Smooth muscle cell (in vitro differentiated cells): ENCODE measurements around the gene NDFIP2. TPM values are rescaled to one million over a fixed set of nuclear protein-coding genes. Genes with fewer than 3 reads are reported as not detected.

Experiments
- DNase-seq: peaks from one replicate; lab custom pipeline; 2025; ENCODE audit not compliant: unreplicated experiment; lab: John Stamatoyannopoulos, UW
- H2AFZ ChIP-seq: fragments of 200-600 bp; sonication (generic); 2 replicates; pipeline ENCODE4 v1.6.0; 2016; ENCODE audit warnings: antibody characterized with exemption, low read depth, mild to moderate bottlenecking
- H3F3A ChIP-seq: fragments of 200-600 bp; sonication (generic); 2 replicates; pipeline ENCODE4 v1.6.0; 2017; ENCODE audit warnings: antibody characterized with exemption, low read depth
- H3K27ac ChIP-seq: fragments of 200-600 bp; sonication (generic); 2 replicates; pipeline ENCODE4 v1.5.1; 2016; ENCODE audit warnings: low read depth, mild to moderate bottlenecking
- H3K27me3 ChIP-seq: fragments of 200-600 bp; sonication (generic); 2 replicates; pipeline ENCODE4 v1.6.1; 2016; ENCODE audit warnings: low read depth, mild to moderate bottlenecking
- H3K36me3 ChIP-seq: fragments of 200-600 bp; sonication (generic); 2 replicates; pipeline ENCODE4 v1.5.1; 2016; ENCODE audit warnings: low read depth
- H3K4me1 ChIP-seq: fragments of 200-600 bp; sonication (generic); 2 replicates; pipeline ENCODE4 v1.5.1; 2016; ENCODE audit warnings: low read depth
- H3K4me2 ChIP-seq: fragments of 200-600 bp; sonication (generic); 2 replicates; pipeline ENCODE4 v1.6.0; 2016; ENCODE audit warnings: mild to moderate bottlenecking
- H3K4me3 ChIP-seq: fragments of 200-600 bp; sonication (generic); 2 replicates; pipeline ENCODE4 v1.5.1; 2016; ENCODE audit warnings: mild to moderate bottlenecking
- H3K79me2 ChIP-seq: fragments of 200-600 bp; sonication (generic); 2 replicates; pipeline ENCODE4 v1.6.0; 2016; ENCODE audit warnings: low read depth, mild to moderate bottlenecking
- H3K9ac ChIP-seq: fragments of 200-600 bp; sonication (generic); 2 replicates; pipeline ENCODE4 v1.6.0; 2016; ENCODE audit warnings: low read depth
- H3K9me3 ChIP-seq: fragments of 200-600 bp; sonication (generic); replicated peaks from 2 replicates; pipeline ENCODE4 v1.5.1; 2016; ENCODE audit warnings: low read depth
- H4K20me1 ChIP-seq: fragments of 200-600 bp; sonication (generic); 2 replicates; pipeline ENCODE4 v1.6.0; 2016; ENCODE audit warnings: low read depth
- WGBS: methylation state at CpG from one replicate; pipeline ENCODE4 v1.1.7; 2016; ENCODE audit warnings: low lambda C conversion rate; 5-methylcytosine and 5-hydroxymethylcytosine counted together
- polyA plus RNA-seq: library from polyadenylated mRNA; unstranded; fragments of >200 nt; fragmentation: Nextera tagmentation; extraction: Ambion mirVana; gene quantifications from 2 replicates; pipeline ENCODE4 v1.2.1, GENCODE V29; 2016
- total RNA-seq: library from RNA; depleted of rRNA; stranded (reverse); fragments of >200 nt; gene quantifications from 2 replicates; pipeline ENCODE4 v1.2.3, GENCODE V29; 2014
- TF ChIP-seq, protein P1 (sequence below): fragments of 200-600 bp; sonication (generic); IDR thresholded peaks from 2 replicates; pipeline ENCODE4 v1.5.1; 2017; ENCODE audit warnings: borderline replicate concordance, mild to moderate bottlenecking, antibody characterized with exemption; ENCODE audit not compliant: insufficient read depth, poor library complexity, severe bottlenecking

NDFIP2 gene
- total and polyA plus RNA-seq, 2 experiments from 2014 or later: 34.0 to 75.6 TPM

DNA sequence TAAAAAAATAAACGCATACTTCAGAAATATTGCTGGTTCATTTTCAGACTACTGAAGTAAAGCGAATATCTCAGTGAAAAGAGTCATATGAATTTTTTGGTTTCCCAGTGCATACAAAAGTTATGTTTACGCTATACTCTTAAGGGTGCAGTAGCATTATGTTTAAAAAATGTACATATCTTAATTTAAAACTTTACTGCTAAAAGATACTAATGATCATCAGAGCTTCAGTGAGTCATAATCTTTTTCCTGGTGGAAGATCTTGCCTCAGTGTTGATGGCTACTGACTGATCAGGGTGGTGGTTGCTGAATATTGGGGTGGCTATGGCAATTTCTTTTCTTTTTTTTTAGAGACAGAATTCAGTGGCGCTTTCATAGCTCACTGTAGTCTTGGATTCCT is 48.9 kb downstream of the NDFIP2 start:
- H3K4me3 ChIP-seq: no peak overlapping the region
- H3K79me2 ChIP-seq: peaks cover 28% of the 10 kb centered on the region
- H3K4me2 ChIP-seq: peak overlapping the region; percentile 7

DNA sequence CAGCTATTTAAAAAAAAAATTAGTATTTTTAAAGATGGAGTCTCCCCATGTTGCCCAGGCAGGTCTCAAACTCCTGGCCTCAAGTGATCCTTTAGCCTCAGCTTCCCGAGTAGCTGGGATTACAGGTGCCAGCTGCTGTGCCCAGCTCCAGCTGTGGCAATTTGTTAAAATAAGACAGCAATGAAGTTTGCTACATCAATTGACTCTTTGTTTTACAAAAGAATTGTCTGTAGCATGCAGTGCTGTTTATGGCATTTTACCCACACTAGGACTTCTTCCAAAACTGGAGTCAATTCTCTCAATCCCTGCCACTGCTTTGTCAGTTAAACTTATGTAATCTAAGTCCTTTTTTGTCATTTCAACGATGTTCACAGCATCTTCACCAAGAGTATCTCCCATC is 49.3 kb downstream of the NDFIP2 start:
- no peaks in the 10 kb centered on the region for H3K27me3 ChIP-seq
- H3K79me2 ChIP-seq: peaks cover 29% of the 10 kb centered on the region
- H3K9ac ChIP-seq: no peak overlapping the region
- H4K20me1 ChIP-seq: peaks cover 97% of the 10 kb centered on the region
- peaks cover 3% of the 10 kb centered on the region for H3F3A ChIP-seq
- TF ChIP-seq, protein P1, sequence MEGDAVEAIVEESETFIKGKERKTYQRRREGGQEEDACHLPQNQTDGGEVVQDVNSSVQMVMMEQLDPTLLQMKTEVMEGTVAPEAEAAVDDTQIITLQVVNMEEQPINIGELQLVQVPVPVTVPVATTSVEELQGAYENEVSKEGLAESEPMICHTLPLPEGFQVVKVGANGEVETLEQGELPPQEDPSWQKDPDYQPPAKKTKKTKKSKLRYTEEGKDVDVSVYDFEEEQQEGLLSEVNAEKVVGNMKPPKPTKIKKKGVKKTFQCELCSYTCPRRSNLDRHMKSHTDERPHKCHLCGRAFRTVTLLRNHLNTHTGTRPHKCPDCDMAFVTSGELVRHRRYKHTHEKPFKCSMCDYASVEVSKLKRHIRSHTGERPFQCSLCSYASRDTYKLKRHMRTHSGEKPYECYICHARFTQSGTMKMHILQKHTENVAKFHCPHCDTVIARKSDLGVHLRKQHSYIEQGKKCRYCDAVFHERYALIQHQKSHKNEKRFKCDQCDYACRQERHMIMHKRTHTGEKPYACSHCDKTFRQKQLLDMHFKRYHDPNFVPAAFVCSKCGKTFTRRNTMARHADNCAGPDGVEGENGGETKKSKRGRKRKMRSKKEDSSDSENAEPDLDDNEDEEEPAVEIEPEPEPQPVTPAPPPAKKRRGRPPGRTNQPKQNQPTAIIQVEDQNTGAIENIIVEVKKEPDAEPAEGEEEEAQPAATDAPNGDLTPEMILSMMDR: no peak
- no peak overlapping the region for H3K4me3 ChIP-seq
- H3K27ac ChIP-seq: no peak overlapping the region
- no peak for DNase-seq
- no peaks in the 10 kb centered on the region for H3K36me3 ChIP-seq
- 95% methylated on average over 2 of the region's 2 CpGs for WGBS
- H3K4me2 ChIP-seq: no peak overlapping the region
- no peak overlapping the region for H2AFZ ChIP-seq
- H3K4me1 ChIP-seq: peaks cover 19% of the 10 kb centered on the region
- H3K9me3 ChIP-seq: no peaks in the 10 kb centered on the region

More for the DNA sequence above, 48.9 kb downstream of the NDFIP2 start:
- peaks cover 2% of the 10 kb centered on the region for H3K36me3 ChIP-seq
- no peaks in the 10 kb centered on the region for H3K27me3 ChIP-seq
- H4K20me1 ChIP-seq: peaks cover 97% of the 10 kb centered on the region
- H3K9ac ChIP-seq: no peak overlapping the region
- H3K27ac ChIP-seq: no peak overlapping the region
- DNase-seq: no peak
- WGBS: 95% methylated on average over 4 of the region's 4 CpGs
- TF ChIP-seq, protein P1: no peak
- H3K4me1 ChIP-seq: peaks cover 19% of the 10 kb centered on the region
- no peaks in the 10 kb centered on the region for H3K9me3 ChIP-seq
- H2AFZ ChIP-seq: no peak overlapping the region
- peaks cover 3% of the 10 kb centered on the region for H3F3A ChIP-seq

DNA sequence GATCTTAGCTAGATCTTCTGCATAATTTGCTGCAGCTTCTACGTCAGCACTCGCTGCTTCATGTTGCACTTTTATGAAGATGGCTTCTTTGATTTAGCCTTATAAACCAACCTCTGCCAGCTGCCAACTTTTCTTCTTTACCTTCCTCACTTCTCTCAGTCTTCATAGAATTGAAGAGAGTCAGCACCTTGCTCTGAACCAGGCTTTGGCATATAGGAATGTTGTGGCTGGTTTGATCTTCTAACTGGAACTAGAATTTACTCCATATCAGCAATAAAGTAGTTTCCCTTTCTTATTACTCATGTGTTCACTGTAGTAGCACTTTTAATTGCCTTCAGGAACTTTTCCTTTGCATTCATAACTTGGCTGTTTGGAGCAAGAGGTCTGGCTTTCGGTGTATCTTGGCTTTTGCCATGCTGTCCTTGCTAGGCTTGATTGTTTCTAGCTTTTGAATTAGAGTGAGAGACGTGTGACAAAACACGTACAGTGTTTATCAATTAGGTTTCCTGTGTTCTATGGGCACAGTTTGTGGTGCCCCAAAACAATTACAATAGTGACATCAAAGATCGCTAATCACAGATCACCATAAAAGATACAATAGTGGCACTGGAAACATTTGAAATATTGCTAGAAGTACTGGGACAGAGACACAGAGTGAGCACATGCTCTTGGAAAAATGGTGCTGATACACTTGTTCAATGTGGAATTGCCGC is 50.7 kb downstream of the NDFIP2 start:
- TF ChIP-seq, protein P1: no peak
- Histone ChIP-seq H3K27ac (no peak overlapping the region), H3F3A (peaks cover 3% of the 10 kb centered on the region), H3K4me2 (no peak overlapping the region), H3K27me3 (no peaks in the 10 kb centered on the region), H3K79me2 (peaks cover 31% of the 10 kb centered on the region), H2AFZ (no peak overlapping the region), H3K4me1 (peaks cover 28% of the 10 kb centered on the region), H3K36me3 (no peaks in the 10 kb centered on the region), H3K9ac (no peak overlapping the region), H3K9me3 (no peaks in the 10 kb centered on the region), H3K4me3 (no peak overlapping the region), H4K20me1 (peaks cover 94% of the 10 kb centered on the region)
- DNase-seq: no peak
- 96% methylated on average over 7 of the region's 7 CpGs for WGBS

DNA sequence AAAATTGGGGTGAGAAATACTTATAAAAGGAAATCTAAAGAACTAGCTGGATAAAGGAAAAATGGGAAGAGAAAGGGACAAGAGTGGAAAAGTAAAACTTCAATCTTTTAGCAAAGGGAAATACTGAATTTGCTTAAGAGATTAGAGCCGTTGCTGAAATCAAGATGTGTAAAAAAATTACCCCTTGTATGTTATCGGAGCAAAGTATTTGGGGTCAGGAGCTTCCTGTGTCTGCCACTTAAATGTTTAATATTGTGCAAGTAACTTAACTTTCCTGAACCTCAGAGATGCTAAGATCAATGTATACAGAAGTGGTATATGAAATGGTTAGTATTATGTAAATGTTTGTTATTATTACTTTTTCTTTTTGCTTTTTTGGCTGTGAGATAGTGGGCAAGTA is 51.6 kb downstream of the NDFIP2 start:
- H4K20me1 ChIP-seq: peaks cover 87% of the 10 kb centered on the region
- no peaks in the 10 kb centered on the region for H3K36me3 ChIP-seq
- H3K27me3 ChIP-seq: no peaks in the 10 kb centered on the region
- TF ChIP-seq, protein P1: no peak
- H3K9ac ChIP-seq: no peak overlapping the region
- peaks cover 28% of the 10 kb centered on the region for H3K79me2 ChIP-seq
- peaks cover 3% of the 10 kb centered on the region for H3F3A ChIP-seq
- no peak overlapping the region for H2AFZ ChIP-seq
- no peak overlapping the region for H3K4me2 ChIP-seq
- no peak for DNase-seq
- H3K4me3 ChIP-seq: no peak overlapping the region
- peaks cover 28% of the 10 kb centered on the region for H3K4me1 ChIP-seq
- H3K9me3 ChIP-seq: no peaks in the 10 kb centered on the region
- H3K27ac ChIP-seq: no peak overlapping the region
- 86% methylated on average over 2 of the region's 2 CpGs for WGBS
